Lung (tissue), 12 donors: ENCODE measurements around the gene PLXNA2. TPM values are rescaled to one million over a fixed set of nuclear protein-coding genes. Genes with fewer than 3 reads are reported as not detected.

ENCODE experiments used
- ATAC-seq: fragments of 200-7000 bp; cut with Tn5 transposase; one replicate; pipeline ENCODE4 v1.9.1; 2020; ENCODE audit warnings: moderate number of reproducible peaks; ENCODE audit not compliant: insufficient read depth, low FRiP score
- DNase-seq, 3 donors: peaks; one replicate each; pipeline ENCODE4 v3.0.0-alpha.2; 2013 to 2017
- H3K27ac ChIP-seq, 2 donors: one replicate each; pipeline ENCODE4 v1.5.1; 2013; ENCODE audit warnings: mild to moderate bottlenecking in 2 of 2, moderate library complexity in 2 of 2, control low read depth in 1 of 2, inconsistent platforms in 1 of 2, low read depth in 1 of 2, low read length in 1 of 2
- H3K27me3 ChIP-seq, 3 donors: one replicate each; pipeline ENCODE4 v1.5.1; 2013; ENCODE audit warnings: low read length in 2 of 3; ENCODE audit not compliant: control insufficient read depth in 3 of 3, insufficient read depth in 3 of 3
- H3K36me3 ChIP-seq, 4 donors: one replicate each; pipeline ENCODE4 v1.5.1; 2013; ENCODE audit warnings: low read length in 4 of 4, mild to moderate bottlenecking in 1 of 4, moderate library complexity in 1 of 4; ENCODE audit not compliant: control insufficient read depth in 4 of 4, insufficient read depth in 4 of 4
- H3K4me1 ChIP-seq, 5 donors: one replicate each; pipeline ENCODE4 v1.5.1; 2013; ENCODE audit warnings: low read length in 5 of 5, mild to moderate bottlenecking in 2 of 5, moderate library complexity in 1 of 5; ENCODE audit not compliant: control insufficient read depth in 5 of 5, insufficient read depth in 5 of 5
- H3K4me3 ChIP-seq: one replicate; pipeline ENCODE4 v1.5.1; 2013; ENCODE audit warnings: mild to moderate bottlenecking, control low read depth, moderate library complexity
- H3K9ac ChIP-seq, 2 donors: one replicate each; pipeline ENCODE4 v1.5.1; 2013; ENCODE audit warnings: low read length in 2 of 2, control low read depth in 1 of 2; ENCODE audit not compliant: insufficient read depth in 1 of 2
- H3K9me3 ChIP-seq, 4 donors: one replicate each; pipeline ENCODE4 v1.5.1; 2013; ENCODE audit warnings: low read length in 3 of 4, mild to moderate bottlenecking in 1 of 4, moderate library complexity in 1 of 4; ENCODE audit not compliant: control insufficient read depth in 4 of 4, insufficient read depth in 3 of 4
- WGBS, 2 donors: extraction: QIAGEN DNeasy Blood & Tissue Kit; methylation state at CpG; one replicate each; pipeline ENCODE4 v1.1.7; 2013; 5-methylcytosine and 5-hydroxymethylcytosine counted together
- polyA plus RNA-seq, 2 donors: library from polyadenylated mRNA; stranded (reverse); fragments of 200-250 nt; gene quantifications; one replicate each; pipeline ENCODE4 v1.2.1, GENCODE V29; 2013
- total RNA-seq, 2 donors: library from RNA; depleted of rRNA in 1 of 2; stranded (reverse); fragments of >200 nt in 1 of 2; gene quantifications; one replicate each; pipeline ENCODE4 v1.2.1, GENCODE V29; 2014 to 2021
- TF ChIP-seq, protein P1 (sequence below): IDR thresholded peaks from 2 replicates; pipeline ENCODE4 v1.5.1; 2012; ENCODE audit warnings: mild to moderate bottlenecking; ENCODE audit errors: control extremely low read depth, extremely low read depth
- donor health status: control.
- donor health status: control.
- donor health status: Bipolar disorder and iron deficiency.
- donor health status: healthy.
- donor health status: DM: yes; HTN: yes; CAD: no.

PLXNA2 gene
- total and polyA plus RNA-seq, 4 donors: 13.2 to 118 (median 32.6) TPM

DNA sequence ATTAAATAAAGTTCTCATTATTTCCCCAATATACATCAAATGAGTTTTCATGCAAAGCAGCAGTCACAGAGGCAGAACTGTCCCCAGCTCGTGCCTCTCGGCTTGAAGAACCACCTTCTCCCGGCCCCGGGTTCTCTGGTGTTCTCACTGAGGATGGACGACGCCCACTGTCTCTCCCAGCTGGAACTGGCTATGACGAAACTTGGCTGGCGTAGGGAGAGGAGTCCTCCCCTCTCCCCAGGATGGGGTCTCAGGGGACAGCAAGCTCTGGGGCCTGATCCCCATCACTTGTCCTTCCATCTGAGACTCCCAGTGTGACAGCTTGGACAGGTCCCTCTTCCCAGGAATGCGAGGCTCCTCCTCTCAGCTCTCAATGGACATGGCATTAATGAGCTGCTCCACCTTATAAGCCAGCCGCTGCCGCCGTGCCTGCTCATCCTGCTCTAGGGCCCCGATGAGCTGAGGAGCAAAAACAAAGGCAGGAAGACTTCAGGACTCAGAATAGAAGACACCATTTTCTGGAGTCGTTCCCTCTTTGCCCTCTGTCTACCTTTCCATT lies 217.2 kb downstream of the PLXNA2 start:
- Histone ChIP-seq H3K4me1 (peaks cover 0 to 37% (median 34%) of the 10 kb centered on the region in 5 donors), H3K9ac (no peak overlapping the region), H3K36me3 (peaks cover 3 to 37% (median 21%) of the 10 kb centered on the region in 4 donors), H3K4me3 (no peak overlapping the region), H3K27ac (no peak overlapping the region), H3K27me3 (no peaks in the 10 kb centered on the region), H3K9me3 (no peaks in the 10 kb centered on the region)
- ATAC-seq: no peak
- TF ChIP-seq, protein P1, sequence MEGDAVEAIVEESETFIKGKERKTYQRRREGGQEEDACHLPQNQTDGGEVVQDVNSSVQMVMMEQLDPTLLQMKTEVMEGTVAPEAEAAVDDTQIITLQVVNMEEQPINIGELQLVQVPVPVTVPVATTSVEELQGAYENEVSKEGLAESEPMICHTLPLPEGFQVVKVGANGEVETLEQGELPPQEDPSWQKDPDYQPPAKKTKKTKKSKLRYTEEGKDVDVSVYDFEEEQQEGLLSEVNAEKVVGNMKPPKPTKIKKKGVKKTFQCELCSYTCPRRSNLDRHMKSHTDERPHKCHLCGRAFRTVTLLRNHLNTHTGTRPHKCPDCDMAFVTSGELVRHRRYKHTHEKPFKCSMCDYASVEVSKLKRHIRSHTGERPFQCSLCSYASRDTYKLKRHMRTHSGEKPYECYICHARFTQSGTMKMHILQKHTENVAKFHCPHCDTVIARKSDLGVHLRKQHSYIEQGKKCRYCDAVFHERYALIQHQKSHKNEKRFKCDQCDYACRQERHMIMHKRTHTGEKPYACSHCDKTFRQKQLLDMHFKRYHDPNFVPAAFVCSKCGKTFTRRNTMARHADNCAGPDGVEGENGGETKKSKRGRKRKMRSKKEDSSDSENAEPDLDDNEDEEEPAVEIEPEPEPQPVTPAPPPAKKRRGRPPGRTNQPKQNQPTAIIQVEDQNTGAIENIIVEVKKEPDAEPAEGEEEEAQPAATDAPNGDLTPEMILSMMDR: no peak
- WGBS, 2 donors: 83 to 87% methylated on average over 14 of the region's 14 CpGs
- DNase-seq: peak in 2 of 3 donors; percentile 32 to 35

DNA sequence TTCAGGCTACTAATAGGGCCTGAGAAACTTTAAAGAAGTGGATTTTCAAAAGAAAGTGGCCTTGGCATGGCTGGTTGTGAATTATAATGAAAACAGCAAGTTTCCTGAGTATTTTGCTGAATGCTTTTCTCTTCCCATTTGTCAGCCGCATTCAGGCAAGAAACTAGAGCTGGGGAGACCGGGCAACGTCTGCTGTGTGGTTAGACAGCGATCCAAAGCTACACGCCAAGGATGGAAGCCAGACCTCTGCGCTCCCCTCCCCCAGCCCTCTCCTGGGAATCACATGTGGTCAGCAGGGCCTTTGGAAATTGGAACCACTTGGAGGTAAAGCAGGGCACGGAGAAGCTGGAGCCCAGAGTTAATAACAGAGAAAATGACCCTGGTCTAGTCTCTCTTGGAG lies 219.2 kb downstream of the PLXNA2 start:
- TF ChIP-seq, protein P1: no peak
- DNase-seq (no peak), ATAC-seq (no peak)
- no peak overlapping the region for H3K27ac ChIP-seq
- peaks cover 0 to 22% (median 18%) of the 10 kb centered on the region in 5 donors for H3K4me1 ChIP-seq
- H3K27me3 ChIP-seq: no peaks in the 10 kb centered on the region
- H3K9me3 ChIP-seq: no peaks in the 10 kb centered on the region
- H3K36me3 ChIP-seq: peaks cover 3 to 24% (median 19%) of the 10 kb centered on the region in 4 donors
- no peak overlapping the region for H3K4me3 ChIP-seq
- 75 to 81% methylated on average over 7 of the region's 7 CpGs for WGBS, 2 donors
- no peak overlapping the region for H3K9ac ChIP-seq

DNA sequence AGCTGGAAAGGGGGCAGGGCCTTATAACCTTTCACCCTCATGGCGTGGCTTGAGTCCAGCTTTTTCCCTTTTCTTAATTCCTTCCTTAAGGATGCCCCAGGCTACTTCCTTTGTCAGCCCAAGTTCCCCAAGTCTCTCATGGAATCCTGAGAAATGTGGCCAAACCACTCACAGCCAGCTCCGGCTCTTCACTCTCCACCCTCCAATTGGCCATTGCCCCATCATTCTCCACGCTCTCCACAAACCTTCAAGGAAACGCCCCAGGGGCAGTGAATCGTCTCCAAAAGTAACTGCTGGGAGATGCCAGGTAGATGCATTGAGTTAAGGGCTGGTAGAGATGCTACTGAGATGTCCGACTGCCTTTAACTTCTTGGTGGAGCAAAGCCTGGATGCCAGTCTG lies 219.8 kb downstream of the PLXNA2 start:
- DNase-seq: peak in 1 of 3 donors; percentile 37
- Histone ChIP-seq H3K36me3 (peaks cover 3 to 24% (median 19%) of the 10 kb centered on the region in 4 donors), H3K27me3 (no peaks in the 10 kb centered on the region), H3K27ac (no peak overlapping the region), H3K4me3 (no peak overlapping the region), H3K9ac (no peak overlapping the region), H3K4me1 (peaks cover 0 to 16% (median 12%) of the 10 kb centered on the region in 5 donors), H3K9me3 (no peaks in the 10 kb centered on the region)
- TF ChIP-seq, protein P1: no peak
- WGBS, 2 donors: 74 to 86% methylated on average over 6 of the region's 6 CpGs
- no peak for ATAC-seq

DNA sequence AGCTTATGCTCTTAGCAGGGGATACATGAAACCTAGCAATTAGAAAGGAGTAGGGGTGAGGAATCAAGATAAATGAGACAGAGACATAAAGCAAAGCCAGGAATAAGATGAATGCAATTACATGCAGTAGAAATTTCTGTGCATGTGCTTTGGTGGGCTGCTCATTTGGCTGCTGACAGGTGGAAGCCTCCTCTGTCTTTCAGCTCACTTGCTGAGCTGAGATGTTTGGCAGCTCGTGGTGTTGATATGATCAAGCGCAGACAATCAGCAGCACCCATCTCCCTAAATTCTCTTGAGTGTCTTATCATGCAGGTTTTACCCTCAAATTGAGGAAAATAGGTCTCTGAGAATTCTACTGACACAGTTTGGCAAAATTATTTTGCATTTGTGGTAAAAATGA lies 224.9 kb downstream of the PLXNA2 start:
- H3K4me3 ChIP-seq: no peak overlapping the region
- H3K9me3 ChIP-seq: peaks cover 0 to 2% (median 0%) of the 10 kb centered on the region in 4 donors
- TF ChIP-seq, protein P1: no peak
- no peaks in the 10 kb centered on the region for H3K36me3 ChIP-seq
- DNase-seq (no peak), ATAC-seq (no peak)
- no peak overlapping the region for H3K27ac ChIP-seq
- no peak overlapping the region for H3K9ac ChIP-seq
- 84% methylated on average over 2 of the region's 2 CpGs for WGBS, 2 donors
- H3K4me1 ChIP-seq: peaks cover 0 to 5% (median 0%) of the 10 kb centered on the region in 5 donors
- no peaks in the 10 kb centered on the region for H3K27me3 ChIP-seq
